H1 (cell line): ENCODE results near the gene PMFBP1. TPM values are rescaled to one million over a fixed set of nuclear protein-coding genes. Genes with fewer than 3 reads are reported as not detected.

Experiments used
- CTCF ChIA-PET: fragments of 300-600 bp; sonication (Branson Sonifier 250); formaldehyde crosslinking; loops from one replicate; lab custom pipeline; 2021; ENCODE audit not compliant: partially characterized antibody; lab: Charles Lee
- POLR2A ChIA-PET: fragments of 300-600 bp; sonication (Branson Sonifier 250); formaldehyde crosslinking; loops from one replicate; lab custom pipeline; 2021; ENCODE audit warnings: inconsistent platforms; ENCODE audit not compliant: partially characterized antibody; lab: Charles Lee
- DNase-seq, 2 experiments: peaks; one replicate each; pipeline versions ENCODE4 v3.0.0 to v3.0.0-alpha.2; 2010 to 2022; ENCODE audit warnings: low spot score in 2 of 2, low read depth in 1 of 2, mixed read lengths in 1 of 2
- FAIRE-seq: peaks from 2 replicates; lab custom pipeline; 2011; peaks lifted over from hg19 to GRCh38; lab: Jason Lieb, UNC
- H2AFZ ChIP-seq: 2 replicates; pipeline ENCODE4 v1.8.1; 2012; ENCODE audit warnings: low read length, inconsistent platforms
- H2AK5ac ChIP-seq: 2 replicates; pipeline ENCODE4 v1.6.1; 2013; ENCODE audit warnings: low read depth, low read length
- H2BK120ac ChIP-seq: replicated peaks from 2 replicates; pipeline ENCODE3; 2013; ENCODE audit warnings: low read depth, low read length, inconsistent platforms
- H2BK12ac ChIP-seq: 2 replicates; pipeline ENCODE4 v1.6.1; 2013; ENCODE audit warnings: low read depth, low read length
- H2BK15ac ChIP-seq: 2 replicates; pipeline ENCODE4 v1.6.1; 2013; ENCODE audit warnings: low read length
- H2BK20ac ChIP-seq: 2 replicates; pipeline ENCODE4 v1.6.1; 2013; ENCODE audit warnings: low read length
- H2BK5ac ChIP-seq: 2 replicates; pipeline ENCODE4 v1.6.1; 2013; ENCODE audit warnings: low read depth, low read length
- H3K14ac ChIP-seq: 2 replicates; pipeline ENCODE4 v1.6.1; 2013; ENCODE audit warnings: inconsistent platforms; ENCODE audit not compliant: insufficient read length
- H3K18ac ChIP-seq: 2 replicates; pipeline ENCODE4 v1.6.1; 2013; ENCODE audit warnings: low read length; ENCODE audit errors: extremely low read depth
- H3K23ac ChIP-seq: 2 replicates; pipeline ENCODE4 v1.6.1; 2013; ENCODE audit warnings: inconsistent platforms; ENCODE audit not compliant: insufficient read length
- H3K23me2 ChIP-seq: 2 replicates; pipeline ENCODE4 v1.6.1; 2013; ENCODE audit warnings: low read depth, low read length
- H3K27ac ChIP-seq: 2 replicates; pipeline ENCODE4 v1.6.1; 2011; ENCODE audit warnings: low read depth, low read length, inconsistent platforms
- H3K27me3 ChIP-seq, 4 experiments: replicated peaks in 1 of 4; 1 replicate in 1 of 4; 2 replicates in 3 of 4; pipeline versions ENCODE4 v1.6.1 to v1.8.1; 2011 to 2013; ENCODE audit warnings: low read length in 3 of 4, mild to moderate bottlenecking in 3 of 4, inconsistent platforms in 2 of 4, mixed read lengths in 2 of 4, moderate library complexity in 1 of 4; ENCODE audit not compliant: control insufficient read depth in 3 of 4, insufficient read depth in 3 of 4; ENCODE audit errors: extremely low read depth in 1 of 4
- H3K36me3 ChIP-seq, 4 experiments: 2 replicates each; pipeline versions ENCODE4 v1.6.1 to v1.8.1; 2011 to 2013; ENCODE audit warnings: mild to moderate bottlenecking in 4 of 4, low read length in 3 of 4, moderate library complexity in 2 of 4, control low read depth in 1 of 4, inconsistent platforms in 1 of 4; ENCODE audit not compliant: insufficient read depth in 4 of 4, control insufficient read depth in 2 of 4
- H3K4ac ChIP-seq: replicated peaks from 2 replicates; pipeline ENCODE3; 2013; ENCODE audit warnings: low read length, low read depth, mixed read lengths, inconsistent platforms; ENCODE audit not compliant: insufficient read length
- H3K4me1 ChIP-seq, 4 experiments: replicated peaks in 1 of 4; 1 replicate in 1 of 4; 2 replicates in 3 of 4; pipeline versions ENCODE4 v1.6.1 to v1.8.1; 2011 to 2013; ENCODE audit warnings: low read length in 3 of 4, inconsistent platforms in 2 of 4, mixed read lengths in 1 of 4; ENCODE audit not compliant: insufficient read depth in 4 of 4, control insufficient read depth in 3 of 4
- H3K4me2 ChIP-seq, 2 experiments: 2 replicates each; pipeline versions ENCODE4 v1.6.1 to v1.8.1; 2011 to 2013; ENCODE audit warnings: low read depth in 2 of 2, low read length in 2 of 2, control low read depth in 1 of 2, inconsistent platforms in 1 of 2, mild to moderate bottlenecking in 1 of 2; ENCODE audit not compliant: insufficient read depth in 1 of 2
- H3K4me3 ChIP-seq, 4 experiments: fragments of 200-600, 300-600 bp in 1 of 4; sonication (generic), shearing (Covaris generic), sonication (Bioruptor Twin) in 1 of 4; 2 replicates each; pipeline versions ENCODE4 v1.5.1 to v1.8.1; 2011 to 2016; ENCODE audit warnings: low read length in 4 of 4, low read depth in 3 of 4, control low read depth in 2 of 4, inconsistent platforms in 2 of 4, mild to moderate bottlenecking in 2 of 4, mixed read lengths in 1 of 4, moderate library complexity in 1 of 4; ENCODE audit not compliant: insufficient read depth in 2 of 4; ENCODE audit errors: extremely low read depth in 1 of 4
- H3K56ac ChIP-seq: replicated peaks from 2 replicates; pipeline ENCODE3; 2013; ENCODE audit warnings: low read depth, mild to moderate bottlenecking, mixed read lengths, low read length, inconsistent platforms; ENCODE audit not compliant: insufficient read length
- H3K79me1 ChIP-seq: 2 replicates; pipeline ENCODE4 v1.6.1; 2013; ENCODE audit warnings: low read depth, low read length, control low read depth
- H3K79me2 ChIP-seq, 2 experiments: 2 replicates each; pipeline versions ENCODE4 v1.6.1 to v1.8.1; 2012 to 2013; ENCODE audit warnings: low read length in 2 of 2, mild to moderate bottlenecking in 2 of 2, inconsistent platforms in 1 of 2; ENCODE audit not compliant: insufficient read depth in 2 of 2, control insufficient read depth in 1 of 2
- H3K9ac ChIP-seq, 4 experiments: replicated peaks in 1 of 4; 1 replicate in 1 of 4; 2 replicates in 3 of 4; pipeline versions ENCODE4 v1.6.1 to v1.8.1; 2011 to 2013; ENCODE audit warnings: low read depth in 3 of 4, low read length in 3 of 4, control low read depth in 2 of 4, mild to moderate bottlenecking in 2 of 4, moderate library complexity in 2 of 4, inconsistent platforms in 1 of 4; ENCODE audit errors: extremely low read depth in 1 of 4
- H3K9me3 ChIP-seq, 2 experiments: 2 replicates each; pipeline versions ENCODE4 v1.6.1 to v1.8.1; 2012 to 2013; ENCODE audit warnings: mild to moderate bottlenecking in 2 of 2, moderate library complexity in 2 of 2, control low read depth in 1 of 2, inconsistent platforms in 1 of 2, low read depth in 1 of 2, low read length in 1 of 2, mixed read lengths in 1 of 2; ENCODE audit not compliant: insufficient read depth in 2 of 2
- H4K20me1 ChIP-seq, 2 experiments: replicated peaks in 1 of 2; 2 replicates each; pipeline versions ENCODE3 to v1.8.1; 2011 to 2013; ENCODE audit warnings: inconsistent platforms in 2 of 2, low read length in 2 of 2, mild to moderate bottlenecking in 1 of 2; ENCODE audit not compliant: insufficient read depth in 2 of 2, control insufficient read depth in 1 of 2
- H4K5ac ChIP-seq: 2 replicates; pipeline ENCODE4 v1.6.1; 2013; ENCODE audit warnings: low read length, low read depth, mixed read lengths, inconsistent platforms; ENCODE audit not compliant: insufficient read length
- H4K8ac ChIP-seq: 2 replicates; pipeline ENCODE4 v1.8.0; 2013; ENCODE audit warnings: mild to moderate bottlenecking, moderate library complexity, low read length, inconsistent platforms; ENCODE audit not compliant: insufficient read depth; ENCODE audit errors: extremely low read depth
- H4K91ac ChIP-seq: replicated peaks from 2 replicates; pipeline ENCODE3; 2013; ENCODE audit warnings: low read length, mixed read lengths, inconsistent platforms; ENCODE audit not compliant: insufficient read length
- BACH1 ChIP-seq: IDR thresholded peaks from 2 replicates; pipeline ENCODE4 v1.6.1; 2012; ENCODE audit warnings: low read length, improper control_type of control experiment
- BCL11A ChIP-seq, 2 experiments: IDR thresholded peaks; one replicate each; pipeline ENCODE4 v1.6.1; 2011; ENCODE audit warnings: low read depth in 2 of 2, low read length in 2 of 2, mild to moderate bottlenecking in 2 of 2
- CEBPB ChIP-seq: IDR thresholded peaks from 2 replicates; pipeline ENCODE4 v1.6.1; 2012; ENCODE audit warnings: low read depth, low read length
- CHD2 ChIP-seq: IDR thresholded peaks from 2 replicates; pipeline ENCODE4 v1.6.1; 2012; ENCODE audit warnings: low read length, improper control_type of control experiment
- CTBP2 ChIP-seq: IDR thresholded peaks from 2 replicates; pipeline ENCODE4 v1.7.0; 2011; ENCODE audit warnings: borderline replicate concordance, mild to moderate bottlenecking, moderate library complexity, mixed read lengths, low read length; ENCODE audit not compliant: insufficient read depth, insufficient read length
- EGR1 ChIP-seq: IDR thresholded peaks from 2 replicates; pipeline ENCODE4 v1.6.1; 2011; ENCODE audit warnings: low read depth, low read length, borderline replicate concordance
- EZH2 ChIP-seq: fragments of 200-600 bp; sonication (generic); IDR thresholded peaks from 2 replicates; pipeline ENCODE4 v1.7.1; 2012; ENCODE audit warnings: low read depth, mild to moderate bottlenecking, moderate library complexity, low read length, inconsistent platforms; ENCODE audit not compliant: severe bottlenecking
- KDM1A ChIP-seq: fragments of 200-600, 300-600 bp; sonication (generic); IDR thresholded peaks from 2 replicates; pipeline ENCODE4 v1.7.1; 2016; ENCODE audit warnings: mild to moderate bottlenecking, low read length, borderline replicate concordance
- NANOG ChIP-seq: IDR thresholded peaks from 2 replicates; pipeline ENCODE4 v1.6.1; 2011; ENCODE audit warnings: low read length, low read depth, mild to moderate bottlenecking, inconsistent platforms; ENCODE audit not compliant: insufficient read depth, poor library complexity, severe bottlenecking
- NRF1 ChIP-seq: IDR thresholded peaks from 2 replicates; pipeline ENCODE4 v1.6.1; 2011; ENCODE audit warnings: mild to moderate bottlenecking, low read depth, low read length, improper control_type of control experiment
- POLR2A ChIP-seq, 2 experiments: IDR thresholded peaks; 1 replicate in 1 of 2; 2 replicates in 1 of 2; pipeline ENCODE4 v1.6.1; 2011; ENCODE audit warnings: low read depth in 2 of 2, low read length in 2 of 2, mild to moderate bottlenecking in 2 of 2; ENCODE audit errors: control extremely low read depth in 1 of 2
- RFX5 ChIP-seq: IDR thresholded peaks from 2 replicates; pipeline ENCODE4 v1.6.1; 2011; ENCODE audit warnings: low read depth, low read length, improper control_type of control experiment, borderline replicate concordance
- SIN3A ChIP-seq, 2 experiments: IDR thresholded peaks in 1 of 2; conservative IDR thresholded peaks in 1 of 2; 2 replicates each; pipeline ENCODE4 v1.6.1; 2011 to 2012; ENCODE audit warnings: low read length in 2 of 2, improper control_type of control experiment in 1 of 2, low read depth in 1 of 2, mild to moderate bottlenecking in 1 of 2
- TAF1 ChIP-seq: IDR thresholded peaks from 2 replicates; pipeline ENCODE4 v1.6.1; 2011; ENCODE audit warnings: mild to moderate bottlenecking, low read depth, low read length
- YY1 ChIP-seq: IDR thresholded peaks from 2 replicates; pipeline ENCODE4 v1.6.1; 2011; ENCODE audit warnings: low read depth, mild to moderate bottlenecking, low read length
- WGBS, 2 experiments: shearing (Covaris generic) in 1 of 2; methylation state at CpG; one replicate each; pipeline versions ENCODE4 v1.1.6 to v1.1.7; 2013 to 2015; ENCODE audit warnings: low lambda C conversion rate in 2 of 2, mixed read lengths in 2 of 2, inconsistent platforms in 1 of 2, low coverage in 1 of 2, missing lambda C conversion rate in 1 of 2; ENCODE audit not compliant: insufficient replicate concordance in 2 of 2, insufficient coverage in 1 of 2, insufficient read length in 1 of 2; ENCODE audit errors: extremely low coverage in 1 of 2, missing lambda C conversion rate in 1 of 2; 5-methylcytosine and 5-hydroxymethylcytosine counted together
- polyA plus RNA-seq, 7 experiments: library from polyadenylated mRNA; depleted of rRNA in 3 of 7; stranded (reverse) in 5 of 7; unstranded in 2 of 7; fragments of >200 nt in 5 of 7; fragments of 200-250 nt in 2 of 7; gene quantifications; 1 replicate in 5 of 7; 2 replicates in 1 of 7; 4 replicates in 1 of 7; pipeline versions ENCODE4 v1.2.1 to v1.2.3, GENCODE V29; 2011 to 2013; ENCODE audit warnings: missing spikeins in 2 of 7, mixed read lengths in 2 of 7
- total RNA-seq: library from RNA; stranded (reverse); fragmentation: NEBNext Ultra II Directional; extraction: Animal tissue kit (Norgen Biotek cat#: 25700); gene quantifications from 2 replicates; pipeline ENCODE4 v1.2.1, GENCODE V29; 2021

PMFBP1 gene
- total and polyA plus RNA-seq, 2 of the 8 experiments (the other 6 are each of a cell fraction or from before 2014, with no cell fraction given): 0.32 to 1.6 TPM

GRCh38 chr16:72216767-72217166 lies 44.8 kb upstream of the PMFBP1 start:
- 87% methylated on average over 6 of the region's 6 CpGs; no CpG with 5 or more reads in 1 of the 2 experiments for whole genome bisulfite sequencing, 2 experiments
- Histone ChIP-seq H3K23ac (no peak overlapping the region), H3K79me1 (no peaks in the 10 kb centered on the region), H3K79me2 (no peaks in the 10 kb centered on the region), H3K18ac (no peak overlapping the region), H3K14ac (no peak overlapping the region), H3K23me2 (no peaks in the 10 kb centered on the region), H3K9ac (no peak overlapping the region), H4K8ac (no peak overlapping the region), H2BK15ac (no peak overlapping the region), H2BK12ac (no peak overlapping the region), H4K91ac (no peak overlapping the region), H4K5ac (no peak overlapping the region), H3K27me3 (no peaks in the 10 kb centered on the region), H2BK120ac (no peak overlapping the region), H2BK20ac (no peak overlapping the region), H2BK5ac (no peak overlapping the region), H3K4ac (no peak overlapping the region), H3K4me2 (no peak overlapping the region), H3K27ac (no peak overlapping the region), H2AFZ (no peak overlapping the region), H3K56ac (no peak overlapping the region), H4K20me1 (no peaks in the 10 kb centered on the region), H2AK5ac (no peak overlapping the region), H3K36me3 (no peaks in the 10 kb centered on the region), H3K9me3 (no peaks in the 10 kb centered on the region; a peak in 1 of 4 replicates), H3K4me3 (no peak overlapping the region), H3K4me1 (no peaks in the 10 kb centered on the region)
- ChIA-PET POLR2A (no interaction called here), CTCF (interaction anchor here (1.0 to 1.2 kb wide), 3 partner anchors 21 to 250 kb away, joined by 3 read pairs; no protein-coding TSS in a partner anchor)
- FAIRE-seq (no peak), DNase-seq (no peak)
- no peak for TF ChIP-seq CTBP2
- TF ChIP-seq YY1: no peak
- no peak for TF ChIP-seq EGR1
- TF ChIP-seq NANOG: no peak
- TF ChIP-seq KDM1A: no peak
- TF ChIP-seq BCL11A (IDR thresholded peaks at IDR 0.05; ENCODE audit: low read depth in 2 of 2, low read length in 2 of 2): no peak
- no peak for TF ChIP-seq RFX5
- TF ChIP-seq BACH1: no peak
- TF ChIP-seq CEBPB: no peak
- TF ChIP-seq POLR2A (IDR thresholded peaks at IDR 0.05; ENCODE audit: control extremely low read depth in 1 of 2, low read depth in 2 of 2, low read length in 2 of 2): no peak
- no peak for TF ChIP-seq CHD2
- no peak for TF ChIP-seq NRF1
- TF ChIP-seq SIN3A (conservative IDR thresholded peaks at IDR 0.05 in 1 of 2, IDR thresholded peaks at IDR 0.05 in 1 of 2; ENCODE audit: low read depth in 1 of 2, low read length in 2 of 2): no peak
- no peak for TF ChIP-seq EZH2
- no peak for TF ChIP-seq TAF1
